GM18517 (cell line): ENCODE measurements around the gene ZNF544.
A peak's percentile ranks its signal among the peaks of the same experiment; 100 is the strongest.

Experiments
- ATAC-seq: cut with Tn5 transposase; IDR thresholded peaks from one replicate; pipeline ENCODE4 v1.9.1; 2021; ENCODE audit warnings: mild to moderate bottlenecking, moderate library complexity; ENCODE audit not compliant: unreplicated experiment

The ZNF544 gene

DNA sequence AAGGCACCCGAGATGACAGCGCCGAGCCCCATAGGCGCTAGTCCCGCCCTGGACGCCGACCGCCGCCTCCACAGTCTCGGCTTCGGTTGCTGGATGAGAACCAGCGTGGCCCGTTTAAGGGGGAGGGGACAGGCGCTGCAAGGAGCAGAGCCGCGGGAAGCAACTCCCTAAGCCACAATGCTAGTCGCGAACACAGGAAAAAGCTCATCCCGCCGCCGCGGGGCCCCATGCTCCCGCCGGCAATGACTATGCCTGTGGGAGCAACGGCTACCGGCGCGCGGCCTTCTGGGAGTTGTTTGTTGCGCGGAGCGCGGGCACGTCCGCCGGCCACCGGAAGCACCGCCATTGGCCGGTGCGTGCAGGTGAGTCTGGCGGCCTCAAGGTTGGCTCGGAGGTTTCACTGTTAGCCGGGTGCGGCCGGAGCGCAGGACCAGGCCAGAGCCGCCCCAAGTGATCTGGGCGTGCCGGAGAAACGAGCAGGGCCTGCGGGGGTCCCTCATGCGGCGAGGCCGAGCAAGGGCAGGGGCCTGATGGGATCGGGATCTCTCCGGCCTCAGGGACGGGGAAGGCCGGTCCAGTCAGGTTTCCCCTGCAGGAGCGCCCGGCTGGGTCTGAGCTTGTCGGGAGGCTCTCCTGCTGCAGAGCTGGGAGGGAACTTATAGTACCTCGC is at the start of gene ZNF544:
ZNF544 (plus strand) TSS at position 330 of the 670 bp plus-strand sequence. CDS start 15,110 bp downstream, outside the sequence.
- peak; percentile 86 for ATAC-seq

GRCh38 chr19:58181902-58182576 is 46.7 kb upstream of the ZNF544 start:
- no peak for ATAC-seq

- ATAC-seq, result no peak
Observed at GRCh38 chr19:58182577-58182988, 46.1 kb upstream of the ZNF544 start.

DNA sequence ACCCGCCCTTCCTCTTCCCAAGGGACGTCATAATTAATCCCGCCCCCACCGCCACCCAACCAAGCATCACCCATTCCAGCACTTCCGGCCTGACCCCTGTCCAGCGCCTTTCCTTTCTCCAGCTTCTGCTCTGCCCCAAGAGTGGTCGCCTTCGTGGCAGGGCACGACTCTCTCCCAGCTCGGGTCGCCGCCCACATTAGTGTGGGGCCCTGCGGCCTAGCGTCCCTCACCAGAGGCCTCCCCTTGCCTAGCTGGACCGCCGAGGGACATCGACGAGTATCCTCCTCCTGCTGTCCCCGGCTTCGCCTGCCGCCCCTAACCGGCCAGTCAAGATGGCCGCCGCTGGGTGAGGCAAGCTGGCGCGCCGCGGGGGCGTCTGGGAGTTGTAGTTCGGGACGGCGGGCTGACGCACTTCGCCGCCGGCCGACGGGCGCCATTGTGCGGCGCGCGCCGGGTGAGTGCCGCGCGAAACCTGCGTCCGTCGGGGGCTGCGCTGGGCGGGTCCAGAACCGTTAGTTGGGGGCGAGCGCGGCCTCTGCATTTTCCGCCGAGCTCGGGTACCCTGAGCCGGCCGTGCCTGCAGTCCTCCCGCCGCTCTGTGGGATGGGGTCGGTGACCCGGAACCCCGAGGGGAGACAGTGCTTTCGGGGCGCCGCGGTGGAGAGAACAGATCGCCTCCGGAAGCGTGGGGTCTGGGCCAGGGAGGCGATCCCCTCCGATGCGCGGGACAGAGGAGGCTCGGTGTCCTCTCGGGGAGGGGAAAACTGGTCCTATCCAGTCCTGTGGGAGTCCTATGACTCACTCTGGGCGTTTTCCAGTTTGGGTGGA is 45.5 kb upstream of the ZNF544 start, which contains the start of gene ZNF274:
ZNF274 (plus strand) TSS at position 73 of the 828 bp plus-strand sequence. CDS start 905 bp downstream, outside the sequence.
- ATAC-seq, result peak; percentile 84

- ATAC-seq, result no peak
Observed at GRCh38 chr19:58183817-58184215, 44.9 kb upstream of the ZNF544 start.

GRCh38 chr19:58196901-58197616 is 31.7 kb upstream of the ZNF544 start:
- ATAC-seq, result no peak

GRCh38 chr19:58203814-58204475 is 24.8 kb upstream of the ZNF544 start:
- ATAC-seq, result no peak

- ATAC-seq, result no peak
Observed at GRCh38 chr19:58204566-58204965, 24.1 kb upstream of the ZNF544 start.

GRCh38 chr19:58209577-58209976 is 19.1 kb upstream of the ZNF544 start:
- ATAC-seq, result no peak

- no peak for ATAC-seq
Observed at GRCh38 chr19:58212336-58213074, 16.2 kb upstream of the ZNF544 start.

- no peak for ATAC-seq
Observed at GRCh38 chr19:58213075-58213369, 15.7 kb upstream of the ZNF544 start.

- no peak for ATAC-seq
Observed at GRCh38 chr19:58217069-58217481, 11.6 kb upstream of the ZNF544 start.

DNA sequence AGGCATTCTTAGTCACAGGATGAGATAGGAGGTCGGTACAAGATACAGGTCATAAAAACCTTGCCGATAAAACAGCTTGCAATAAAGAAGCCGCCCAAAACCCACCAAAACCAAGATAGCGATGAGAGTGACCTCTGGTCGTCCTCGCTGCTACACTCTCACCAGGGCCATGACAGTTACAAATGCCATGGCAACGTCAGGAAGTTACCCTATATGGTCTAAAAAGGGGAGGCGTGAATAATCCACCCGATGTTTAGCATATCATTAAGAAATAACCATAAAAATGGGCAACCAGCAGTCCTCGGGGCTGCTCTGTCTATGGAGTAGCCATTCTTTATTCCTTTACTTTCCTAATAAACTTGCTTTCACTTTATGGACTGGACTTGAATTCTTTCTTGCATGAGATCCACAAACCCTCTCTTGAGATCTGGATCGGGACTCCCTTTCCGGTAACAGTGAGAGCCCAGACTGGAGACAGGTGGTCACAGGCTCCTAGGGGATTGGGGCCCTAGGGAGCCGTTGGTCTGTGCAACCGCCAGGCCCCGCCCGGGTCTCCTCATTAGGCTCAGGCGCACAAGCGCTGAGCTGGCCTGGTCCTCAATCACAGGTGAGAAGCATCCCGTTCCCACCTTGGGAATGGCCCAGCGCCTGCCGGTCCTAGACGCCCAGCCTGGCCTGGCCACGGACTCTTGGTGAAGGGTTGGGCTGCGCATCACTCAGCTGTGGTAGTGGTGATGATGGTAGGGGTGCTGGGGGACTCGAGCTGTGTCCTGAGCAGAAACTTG is 10.9 kb upstream of the ZNF544 start:
- ATAC-seq, result no peak

DNA sequence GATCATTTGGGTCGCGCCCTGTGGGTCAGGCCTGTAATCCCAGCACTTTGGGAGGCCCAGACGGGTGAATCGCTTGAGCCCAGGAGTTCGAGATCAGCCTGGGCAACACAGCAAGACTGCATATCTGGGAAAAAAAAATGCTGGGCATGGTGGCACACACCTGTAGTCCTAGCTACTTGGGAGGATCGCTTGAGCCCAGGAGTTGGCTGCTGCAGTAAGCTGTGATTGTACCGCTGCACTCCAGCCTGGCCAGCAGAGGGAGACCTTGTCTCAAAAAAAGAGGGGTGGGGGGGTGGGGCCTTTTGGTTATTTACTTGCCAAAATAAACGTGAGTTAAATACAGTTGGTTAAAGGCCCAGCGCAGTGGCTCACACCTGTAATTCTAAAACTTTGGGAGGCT is 9.8 kb upstream of the ZNF544 start:
- ATAC-seq, result no peak

DNA sequence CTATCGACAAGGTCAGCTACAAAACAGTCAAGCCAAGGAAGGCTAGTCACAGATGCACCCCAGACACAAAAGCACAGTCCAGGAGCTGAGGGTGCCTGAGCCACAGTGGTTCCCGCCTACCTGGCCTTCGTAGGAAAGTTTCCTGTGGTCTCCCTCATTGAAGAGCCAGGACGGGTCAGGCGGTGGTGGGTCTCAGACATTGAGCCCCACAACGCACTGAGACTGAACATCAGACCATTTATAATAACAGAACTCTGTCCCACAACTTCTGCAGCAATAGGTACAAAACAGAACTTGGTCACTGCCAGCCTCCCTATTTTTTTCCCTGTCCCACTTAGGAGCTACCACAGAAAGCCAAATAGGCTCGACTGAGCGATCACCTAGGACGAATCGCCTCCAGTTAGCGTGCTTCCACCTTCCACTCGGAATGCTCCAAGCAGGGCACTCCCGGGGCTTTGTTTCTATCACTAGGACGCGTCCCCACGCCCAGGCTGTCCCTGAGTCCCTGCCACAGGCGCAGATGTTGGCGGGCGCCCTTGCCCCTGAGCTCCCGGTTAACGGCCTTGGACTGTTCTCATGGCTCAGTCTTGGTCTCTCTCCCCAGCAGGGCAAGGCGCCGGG is 640 bp upstream of the ZNF544 start:
- no peak for ATAC-seq

GRCh38 chr19:58229255-58229639 is 533 bp downstream of the ZNF544 start:
- no peak for ATAC-seq

DNA sequence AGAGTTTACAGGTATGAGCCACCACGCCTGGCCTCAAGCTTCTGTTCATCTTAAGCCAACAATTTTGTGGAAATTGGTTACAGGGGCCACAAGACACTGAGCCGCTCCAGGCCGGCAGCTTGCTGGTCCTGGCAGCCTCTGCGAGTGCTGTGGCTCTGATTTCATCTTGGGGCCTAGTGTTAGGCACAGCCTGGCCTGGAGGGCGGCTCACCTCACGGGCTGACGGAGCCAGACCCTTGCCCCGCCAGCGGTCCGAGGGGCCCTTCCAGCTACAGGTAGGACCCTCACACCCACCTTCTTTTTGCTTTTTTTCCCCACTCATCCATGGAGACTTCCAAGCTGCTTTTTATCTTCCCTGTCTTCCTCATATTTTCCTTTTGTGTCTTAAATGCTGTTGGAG is 8.6 kb downstream of the ZNF544 start:
- no peak for ATAC-seq

- ATAC-seq, result no peak
Observed at GRCh38 chr19:58243351-58243750, 14.6 kb downstream of the ZNF544 start.

- no peak for ATAC-seq
Observed at GRCh38 chr19:58248886-58249285, 20.2 kb downstream of the ZNF544 start.
